ENCODE measurements around the gene SLC1A4.

DNA sequence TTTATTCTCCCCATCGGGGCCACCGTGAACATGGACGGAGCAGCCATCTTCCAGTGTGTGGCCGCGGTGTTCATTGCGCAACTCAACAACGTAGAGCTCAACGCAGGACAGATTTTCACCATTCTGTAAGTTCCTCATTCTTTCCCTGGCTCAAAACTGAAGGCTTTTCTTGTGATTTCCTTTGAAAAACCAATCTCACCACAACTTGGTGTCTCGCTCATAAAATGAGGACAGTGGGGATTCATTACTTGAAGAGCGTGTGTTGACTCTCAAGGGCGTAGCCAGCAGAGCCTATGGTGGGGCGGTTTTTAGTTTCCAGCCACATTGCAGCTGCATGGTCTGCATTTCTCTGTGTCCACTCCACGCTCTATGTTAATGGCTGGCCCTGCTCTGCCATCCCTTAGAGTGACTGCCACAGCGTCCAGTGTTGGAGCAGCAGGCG is 29.0 kb downstream of the SLC1A4 start:
- no peak for TF ChIP-seq ZNF449 (tag by site-specific recombination; IDR thresholded peaks at IDR 0.05)
- no peak for TF ChIP-seq ZNF837 (tag by site-specific recombination; IDR thresholded peaks at IDR 0.05)
- TF ChIP-seq, protein P1, sequence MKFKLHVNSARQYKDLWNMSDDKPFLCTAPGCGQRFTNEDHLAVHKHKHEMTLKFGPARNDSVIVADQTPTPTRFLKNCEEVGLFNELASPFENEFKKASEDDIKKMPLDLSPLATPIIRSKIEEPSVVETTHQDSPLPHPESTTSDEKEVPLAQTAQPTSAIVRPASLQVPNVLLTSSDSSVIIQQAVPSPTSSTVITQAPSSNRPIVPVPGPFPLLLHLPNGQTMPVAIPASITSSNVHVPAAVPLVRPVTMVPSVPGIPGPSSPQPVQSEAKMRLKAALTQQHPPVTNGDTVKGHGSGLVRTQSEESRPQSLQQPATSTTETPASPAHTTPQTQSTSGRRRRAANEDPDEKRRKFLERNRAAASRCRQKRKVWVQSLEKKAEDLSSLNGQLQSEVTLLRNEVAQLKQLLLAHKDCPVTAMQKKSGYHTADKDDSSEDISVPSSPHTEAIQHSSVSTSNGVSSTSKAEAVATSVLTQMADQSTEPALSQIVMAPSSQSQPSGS (tag by site-specific recombination; IDR thresholded peaks at IDR 0.05; ENCODE audit: low read depth) = no peak
- TF ChIP-seq ZNF248 (tag by site-specific recombination; IDR thresholded peaks at IDR 0.05) = no peak
- no peak for TF ChIP-seq ZNF830 (tag by site-specific recombination; IDR thresholded peaks at IDR 0.05; ENCODE audit: low read depth)
- no peak for TF ChIP-seq ZNF146 (tag by site-specific recombination; IDR thresholded peaks at IDR 0.05)
- TF ChIP-seq, protein P2, sequence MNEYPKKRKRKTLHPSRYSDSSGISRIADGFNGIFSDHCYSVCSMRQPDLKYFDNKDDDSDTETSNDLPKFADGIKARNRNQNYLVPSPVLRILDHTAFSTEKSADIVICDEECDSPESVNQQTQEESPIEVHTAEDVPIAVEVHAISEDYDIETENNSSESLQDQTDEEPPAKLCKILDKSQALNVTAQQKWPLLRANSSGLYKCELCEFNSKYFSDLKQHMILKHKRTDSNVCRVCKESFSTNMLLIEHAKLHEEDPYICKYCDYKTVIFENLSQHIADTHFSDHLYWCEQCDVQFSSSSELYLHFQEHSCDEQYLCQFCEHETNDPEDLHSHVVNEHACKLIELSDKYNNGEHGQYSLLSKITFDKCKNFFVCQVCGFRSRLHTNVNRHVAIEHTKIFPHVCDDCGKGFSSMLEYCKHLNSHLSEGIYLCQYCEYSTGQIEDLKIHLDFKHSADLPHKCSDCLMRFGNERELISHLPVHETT (tag by site-specific recombination; IDR thresholded peaks at IDR 0.05) = no peak

All from HEK293 (cell line).